Measurements from ENCODE around the gene CA12.

CA12 gene

GRCh38 chr15:63308947-63309346, 72.7 kb downstream of the CA12 start:
- H3K4me2 ChIP-seq (ENCODE audit: low read length) = no peak overlapping the region
- H3K4me3 ChIP-seq (ENCODE audit: low read depth, low read length) = no peak overlapping the region

DNA sequence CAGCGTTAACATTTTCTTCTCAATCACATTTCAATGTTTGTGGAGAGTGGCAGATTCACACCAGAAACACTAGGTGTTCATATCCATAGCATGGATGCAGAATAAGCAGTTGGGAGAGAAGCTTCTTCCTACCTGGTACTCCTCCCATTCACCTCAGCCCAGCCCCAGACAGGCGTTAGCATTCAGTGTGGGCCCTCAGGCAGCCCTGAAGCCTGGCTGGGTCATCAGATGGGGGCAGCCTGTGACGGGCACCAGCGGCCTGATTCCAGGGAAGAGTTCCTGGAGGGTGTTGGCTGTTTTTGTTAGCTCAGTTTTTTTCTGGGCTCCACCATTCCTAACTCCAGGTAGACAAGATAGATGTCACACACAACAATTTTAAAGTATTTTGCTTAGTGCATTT, 73.2 kb downstream of the CA12 start:
- H3K4me1 ChIP-seq = no peaks in the 10 kb centered on the region
- H3K9ac ChIP-seq = no peak overlapping the region
- TF ChIP-seq, protein P1, sequence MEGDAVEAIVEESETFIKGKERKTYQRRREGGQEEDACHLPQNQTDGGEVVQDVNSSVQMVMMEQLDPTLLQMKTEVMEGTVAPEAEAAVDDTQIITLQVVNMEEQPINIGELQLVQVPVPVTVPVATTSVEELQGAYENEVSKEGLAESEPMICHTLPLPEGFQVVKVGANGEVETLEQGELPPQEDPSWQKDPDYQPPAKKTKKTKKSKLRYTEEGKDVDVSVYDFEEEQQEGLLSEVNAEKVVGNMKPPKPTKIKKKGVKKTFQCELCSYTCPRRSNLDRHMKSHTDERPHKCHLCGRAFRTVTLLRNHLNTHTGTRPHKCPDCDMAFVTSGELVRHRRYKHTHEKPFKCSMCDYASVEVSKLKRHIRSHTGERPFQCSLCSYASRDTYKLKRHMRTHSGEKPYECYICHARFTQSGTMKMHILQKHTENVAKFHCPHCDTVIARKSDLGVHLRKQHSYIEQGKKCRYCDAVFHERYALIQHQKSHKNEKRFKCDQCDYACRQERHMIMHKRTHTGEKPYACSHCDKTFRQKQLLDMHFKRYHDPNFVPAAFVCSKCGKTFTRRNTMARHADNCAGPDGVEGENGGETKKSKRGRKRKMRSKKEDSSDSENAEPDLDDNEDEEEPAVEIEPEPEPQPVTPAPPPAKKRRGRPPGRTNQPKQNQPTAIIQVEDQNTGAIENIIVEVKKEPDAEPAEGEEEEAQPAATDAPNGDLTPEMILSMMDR (IDR thresholded peaks at IDR 0.05) = no peak

More at GRCh38 chr15:63308947-63309346, 72.7 kb downstream of the CA12 start:
- Histone ChIP-seq H3K9ac (no peak overlapping the region), H2AFZ (no peak overlapping the region), H3K4me1 (no peaks in the 10 kb centered on the region), H3K27ac (no peak overlapping the region), H3K79me2 (no peaks in the 10 kb centered on the region), H3K9me3 (ENCODE audit: control insufficient read depth, low read length) (no peaks in the 10 kb centered on the region), H3K36me3 (ENCODE audit: control insufficient read depth, insufficient read depth, low read length) (no peaks in the 10 kb centered on the region), H3K27me3 (ENCODE audit: control insufficient read depth, insufficient read depth, low read length) (no peaks in the 10 kb centered on the region)
- TF ChIP-seq, protein P1 (IDR thresholded peaks at IDR 0.05) = no peak

DNA sequence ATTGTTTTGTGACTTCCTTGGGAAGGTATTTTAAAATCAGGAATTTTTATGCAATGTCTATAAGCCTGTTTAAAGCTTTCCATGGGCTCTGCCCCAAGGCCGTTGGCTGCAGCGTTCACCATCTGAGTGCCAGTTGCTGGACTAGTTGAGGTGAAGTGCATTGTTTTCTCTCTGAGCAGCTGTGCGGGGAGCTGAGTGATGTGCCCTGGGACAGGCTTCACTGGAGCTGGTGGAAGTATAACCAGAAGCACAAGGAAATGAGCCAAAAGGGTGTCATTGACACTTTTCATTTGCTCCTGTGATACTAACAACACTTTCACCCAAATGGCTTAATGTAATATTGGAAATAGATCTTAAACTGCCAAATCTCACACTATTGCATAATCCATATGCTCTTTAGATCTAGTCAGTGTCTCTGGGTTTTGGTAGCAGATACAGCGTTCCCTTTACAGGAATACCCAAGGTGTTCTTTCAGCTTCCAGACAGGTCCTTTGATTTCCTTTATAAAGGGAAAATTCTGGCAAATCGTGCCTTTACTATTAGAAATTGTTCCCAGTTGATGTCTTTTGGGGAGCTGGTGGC, 75.1 kb downstream of the CA12 start:
- H3K36me3 ChIP-seq (ENCODE audit: control insufficient read depth, insufficient read depth, low read length) = no peaks in the 10 kb centered on the region
- H3K27me3 ChIP-seq (ENCODE audit: control insufficient read depth, insufficient read depth, low read length) = no peaks in the 10 kb centered on the region
- no peak overlapping the region for H3K9ac ChIP-seq
- no peak overlapping the region for H3K4me3 ChIP-seq (ENCODE audit: low read depth, low read length)
- no peaks in the 10 kb centered on the region for H3K4me1 ChIP-seq
- H3K9me3 ChIP-seq (ENCODE audit: control insufficient read depth, low read length) = no peaks in the 10 kb centered on the region
- H3K79me2 ChIP-seq = no peaks in the 10 kb centered on the region
- no peak overlapping the region for H3K27ac ChIP-seq
- TF ChIP-seq, protein P1 (IDR thresholded peaks at IDR 0.05) = no peak
- no peak overlapping the region for H2AFZ ChIP-seq
- H3K4me2 ChIP-seq (ENCODE audit: low read length) = no peak overlapping the region

More for the DNA sequence above, 73.2 kb downstream of the CA12 start:
- Histone ChIP-seq H3K9me3 (ENCODE audit: control insufficient read depth, low read length) (no peaks in the 10 kb centered on the region), H3K4me2 (ENCODE audit: low read length) (no peak overlapping the region), H3K27ac (no peak overlapping the region), H3K36me3 (ENCODE audit: control insufficient read depth, insufficient read depth, low read length) (no peaks in the 10 kb centered on the region), H2AFZ (no peak overlapping the region), H3K27me3 (ENCODE audit: control insufficient read depth, insufficient read depth, low read length) (no peaks in the 10 kb centered on the region), H3K4me3 (ENCODE audit: low read depth, low read length) (no peak overlapping the region), H3K79me2 (no peaks in the 10 kb centered on the region)

DNA sequence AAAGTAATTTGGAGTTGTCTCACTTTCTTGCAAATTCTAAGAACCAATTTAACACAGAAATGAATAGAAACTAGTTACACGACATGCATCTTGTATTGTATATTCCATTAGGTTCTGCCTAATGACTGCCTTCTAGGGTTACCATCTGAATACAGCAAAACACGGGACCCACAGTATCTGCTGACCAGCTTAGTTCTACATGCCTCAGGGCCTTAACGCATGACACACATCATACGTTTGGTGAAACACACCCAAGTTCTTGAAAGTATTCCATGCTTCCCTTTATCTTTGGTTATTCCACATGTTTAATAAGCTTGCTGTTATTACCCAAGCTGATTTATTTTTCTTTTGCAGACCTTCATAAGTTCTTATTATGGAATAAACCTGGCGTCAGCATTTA, 76.4 kb downstream of the CA12 start:
- Histone ChIP-seq H3K4me2 (ENCODE audit: low read length) (no peak overlapping the region), H2AFZ (no peak overlapping the region), H3K79me2 (no peaks in the 10 kb centered on the region), H3K27ac (no peak overlapping the region), H3K36me3 (ENCODE audit: control insufficient read depth, insufficient read depth, low read length) (no peaks in the 10 kb centered on the region), H3K9me3 (ENCODE audit: control insufficient read depth, low read length) (no peaks in the 10 kb centered on the region), H3K4me1 (no peaks in the 10 kb centered on the region), H3K4me3 (ENCODE audit: low read depth, low read length) (no peak overlapping the region), H3K27me3 (ENCODE audit: control insufficient read depth, insufficient read depth, low read length) (no peaks in the 10 kb centered on the region), H3K9ac (no peak overlapping the region)
- TF ChIP-seq, protein P1 (IDR thresholded peaks at IDR 0.05) = no peak

DNA sequence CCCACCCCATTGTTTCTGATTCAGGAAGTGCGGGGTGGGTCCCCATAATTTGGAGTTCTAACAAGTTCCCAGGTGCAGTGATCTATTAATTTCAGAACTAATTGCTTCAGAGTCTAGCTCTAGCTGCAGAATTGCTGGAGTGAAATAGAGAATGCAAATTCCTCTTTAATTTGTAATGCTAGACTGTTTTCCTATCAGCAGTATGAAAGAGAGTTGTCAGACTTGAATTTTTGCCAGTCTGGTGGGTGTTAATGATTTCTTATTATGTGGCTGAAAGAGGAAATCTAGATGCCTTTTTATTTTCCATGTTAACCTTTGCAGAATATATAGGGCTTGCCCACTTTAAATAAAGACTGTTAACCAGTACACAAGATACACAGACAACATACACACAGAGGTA, 80.6 kb downstream of the CA12 start:
- TF ChIP-seq, protein P1 (IDR thresholded peaks at IDR 0.05) = no peak
- Histone ChIP-seq H2AFZ (no peak overlapping the region), H3K9ac (no peak overlapping the region), H3K4me1 (no peaks in the 10 kb centered on the region), H3K36me3 (ENCODE audit: control insufficient read depth, insufficient read depth, low read length) (no peaks in the 10 kb centered on the region), H3K9me3 (ENCODE audit: control insufficient read depth, low read length) (no peaks in the 10 kb centered on the region), H3K27ac (no peak overlapping the region), H3K4me2 (ENCODE audit: low read length) (no peak overlapping the region), H3K27me3 (ENCODE audit: control insufficient read depth, insufficient read depth, low read length) (no peaks in the 10 kb centered on the region), H3K4me3 (ENCODE audit: low read depth, low read length) (no peak overlapping the region), H3K79me2 (no peaks in the 10 kb centered on the region)
